Ovary (tissue), 10 donors: ENCODE measurements around the gene SLC27A5. TPM values are rescaled to one million over a fixed set of nuclear protein-coding genes. Genes with fewer than 3 reads are reported as not detected.
A peak's percentile ranks its signal among the peaks of the same experiment; 100 is the strongest.

Source experiments
- DNase-seq, 5 donors: peaks; one replicate each; pipeline ENCODE4 v3.0.0-alpha.2; 2019 to 2020
- H3K27ac ChIP-seq, 2 donors: fragments of 200-600 bp; one replicate each; pipeline versions ENCODE4 v1.5.1 to v1.8.0; 2019 to 2022
- H3K27me3 ChIP-seq: fragments of 200-600 bp; one replicate; pipeline ENCODE4 v1.8.0; 2022
- H3K36me3 ChIP-seq: fragments of 200-600 bp; sonication (generic); one replicate; pipeline ENCODE4 v1.5.1; 2019
- H3K4me1 ChIP-seq: one replicate; pipeline ENCODE4 v1.8.1; 2013; ENCODE audit warnings: mild to moderate bottlenecking, moderate library complexity; ENCODE audit not compliant: insufficient read depth
- H3K4me3 ChIP-seq: fragments of 200-600 bp; sonication (generic); one replicate; pipeline ENCODE4 v1.5.1; 2017
- H3K9me3 ChIP-seq, 2 donors: fragments of 200-600 bp in 1 of 2; sonication (generic) in 1 of 2; one replicate each; pipeline versions ENCODE4 v1.5.1 to v1.8.1; 2013 to 2019; ENCODE audit warnings: mild to moderate bottlenecking in 1 of 2, moderate library complexity in 1 of 2
- EP300 ChIP-seq: sonication (generic); formaldehyde crosslinking; IDR thresholded peaks from one replicate; pipeline ENCODE4 v1.6.1; 2017; ENCODE audit warnings: antibody characterized with exemption
- POLR2A ChIP-seq: fragments of 450-650 bp; IDR thresholded peaks from one replicate; pipeline ENCODE4 v1.6.1; 2017; ENCODE audit warnings: antibody characterized with exemption, mild to moderate bottlenecking, moderate library complexity
- WGBS, 3 donors: extraction: QIAGEN DNeasy Blood & Tissue Kit in 1 of 3; methylation state at CpG; one replicate each; pipeline versions ENCODE4 v1.1.5 to v1.1.7; 2013 to 2017; 5-methylcytosine and 5-hydroxymethylcytosine counted together
- intact Hi-C, 4 donors: fragments of 100-400 bp; cut with DNase I; formaldehyde crosslinking; loops; one replicate each; pipeline versions ENCODE4 v1.11.0 to v1.15.1; 2022 to 2023
- long read RNA-seq, 3 donors: library from polyadenylated mRNA in 2 of 3; unstranded in 2 of 3; transcript quantifications; one replicate each; pipeline ENCODE4 v2.0.0 and lab custom pipeline, GENCODE V29; 2021 to 2026
- polyA plus RNA-seq, 2 donors: library from polyadenylated mRNA; stranded (reverse); fragments of 200-250 nt in 1 of 2; fragments of 350-450 nt in 1 of 2; fragmentation: Illumina TruSeq in 1 of 2; extraction: RNeasy Lipid Tissue Mini Kit (QIAGEN cat#74804) in 1 of 2; gene quantifications; one replicate each; pipeline ENCODE4 v1.2.3, GENCODE V29; 2013 to 2014
- total RNA-seq, 7 donors: library from RNA; depleted of rRNA in 2 of 7; stranded (reverse); fragments of >200 nt in 2 of 7; fragmentation: NEBNext Ultra II Directional in 3 of 7; extraction: Animal tissue kit (Norgen Biotek cat#: 25700) in 3 of 7; gene quantifications; one replicate each; pipeline versions ENCODE4 v1.1.0 to v1.2.4, GENCODE V29; 2016 to 2023
- TF ChIP-seq, protein P1 (sequence below), 3 donors: fragments of 450-650 bp in 2 of 3; fragments of 200-600 bp in 1 of 3; IDR thresholded peaks; one replicate each; pipeline versions ENCODE4 v1.5.1 to v1.8.0; 2016 to 2022; ENCODE audit warnings: antibody characterized with exemption in 3 of 3, mild to moderate bottlenecking in 1 of 3
- donor health status: DM: no; HTN: no; CAD: no; lungs with moderate emphysema.
- donor health status: DM: no; HTN: no; CAD: no.
- donor health status: Bipolar disorder and iron deficiency.
- donor health status: DM: yes; HTN: yes; CAD: no.
- donor health status: DM: no; HTN: no; CAD: no.
- donor health status: DM: yes; HTN: yes; CAD: no.

Gene SLC27A5
- 10 to 100 TPM in 4 of 7 donors, 1 to 10 TPM in 3; 6.5 to 14.8 (median 11.1) TPM for total RNA-seq
- 10 to 100 TPM in 1 of 2 donors, under 1 TPM in 1; 0.70 to 14.2 TPM for polyA plus RNA-seq
- long read RNA-seq, donor 1, partial matches to known transcripts: 0 of 18 reads
- long read RNA-seq, donor 1, other reads (novel, unspliced or antisense): 16 of 18 reads
- long read RNA-seq, donor 2, full-length matches to known transcripts: 5 of 5 reads
- long read RNA-seq, donor 2, partial matches to known transcripts: 0 of 5 reads
- long read RNA-seq, donor 2, other reads (novel, unspliced or antisense): 0 of 5 reads
- long read RNA-seq, donor 3, transcript SLC27A5-204 (3 exons, 643 nt): major isoform, 7 of 12 reads
- long read RNA-seq, donor 3, partial matches to known transcripts: 1 of 12 reads
- long read RNA-seq, donor 3, other reads (novel, unspliced or antisense): 4 of 12 reads

- TF ChIP-seq, protein P1, sequence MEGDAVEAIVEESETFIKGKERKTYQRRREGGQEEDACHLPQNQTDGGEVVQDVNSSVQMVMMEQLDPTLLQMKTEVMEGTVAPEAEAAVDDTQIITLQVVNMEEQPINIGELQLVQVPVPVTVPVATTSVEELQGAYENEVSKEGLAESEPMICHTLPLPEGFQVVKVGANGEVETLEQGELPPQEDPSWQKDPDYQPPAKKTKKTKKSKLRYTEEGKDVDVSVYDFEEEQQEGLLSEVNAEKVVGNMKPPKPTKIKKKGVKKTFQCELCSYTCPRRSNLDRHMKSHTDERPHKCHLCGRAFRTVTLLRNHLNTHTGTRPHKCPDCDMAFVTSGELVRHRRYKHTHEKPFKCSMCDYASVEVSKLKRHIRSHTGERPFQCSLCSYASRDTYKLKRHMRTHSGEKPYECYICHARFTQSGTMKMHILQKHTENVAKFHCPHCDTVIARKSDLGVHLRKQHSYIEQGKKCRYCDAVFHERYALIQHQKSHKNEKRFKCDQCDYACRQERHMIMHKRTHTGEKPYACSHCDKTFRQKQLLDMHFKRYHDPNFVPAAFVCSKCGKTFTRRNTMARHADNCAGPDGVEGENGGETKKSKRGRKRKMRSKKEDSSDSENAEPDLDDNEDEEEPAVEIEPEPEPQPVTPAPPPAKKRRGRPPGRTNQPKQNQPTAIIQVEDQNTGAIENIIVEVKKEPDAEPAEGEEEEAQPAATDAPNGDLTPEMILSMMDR (IDR thresholded peaks at IDR 0.05): no peak
- TF ChIP-seq POLR2A (no peak), EP300 (no peak)
- peaks cover 3% of the 10 kb centered on the region for H3K4me1 ChIP-seq
- H3K27me3 ChIP-seq: no peaks in the 10 kb centered on the region
- H3K9me3 ChIP-seq: no peaks in the 10 kb centered on the region
- H3K27ac ChIP-seq: no peak within 1 kb of the TSS
- intact Hi-C loops: no loop called here
- WGBS, 3 donors: 72 to 77% (median 76%) methylated on average over 25 of the region's 25 CpGs
- DNase-seq: no peak
- H3K36me3 ChIP-seq: no peaks in the 10 kb centered on the region
- H3K4me3 ChIP-seq: no peak within 1 kb of the TSS
Observed at GRCh38 chr19:58511353-58512208, at the start of gene SLC27A5. Gene SLC27A5 (minus strand): TSS chr19:58511992. CDS start chr19:58511955, 37 bp downstream.

GRCh38 chr19:58560921-58561320, 49.1 kb upstream of the SLC27A5 start:
- Histone ChIP-seq H3K4me3 (no peak overlapping the region), H3K36me3 (no peaks in the 10 kb centered on the region), H3K27ac (no peak overlapping the region), H3K27me3 (no peaks in the 10 kb centered on the region), H3K9me3 (no peaks in the 10 kb centered on the region), H3K4me1 (peaks cover 21% of the 10 kb centered on the region)
- TF ChIP-seq EP300 (no peak), POLR2A (no peak)
- TF ChIP-seq, protein P1 (IDR thresholded peaks at IDR 0.05): no peak
- intact Hi-C loops: no loop called here
- peak in 2 of 5 donors; percentile 28 to 34 for DNase-seq

DNA sequence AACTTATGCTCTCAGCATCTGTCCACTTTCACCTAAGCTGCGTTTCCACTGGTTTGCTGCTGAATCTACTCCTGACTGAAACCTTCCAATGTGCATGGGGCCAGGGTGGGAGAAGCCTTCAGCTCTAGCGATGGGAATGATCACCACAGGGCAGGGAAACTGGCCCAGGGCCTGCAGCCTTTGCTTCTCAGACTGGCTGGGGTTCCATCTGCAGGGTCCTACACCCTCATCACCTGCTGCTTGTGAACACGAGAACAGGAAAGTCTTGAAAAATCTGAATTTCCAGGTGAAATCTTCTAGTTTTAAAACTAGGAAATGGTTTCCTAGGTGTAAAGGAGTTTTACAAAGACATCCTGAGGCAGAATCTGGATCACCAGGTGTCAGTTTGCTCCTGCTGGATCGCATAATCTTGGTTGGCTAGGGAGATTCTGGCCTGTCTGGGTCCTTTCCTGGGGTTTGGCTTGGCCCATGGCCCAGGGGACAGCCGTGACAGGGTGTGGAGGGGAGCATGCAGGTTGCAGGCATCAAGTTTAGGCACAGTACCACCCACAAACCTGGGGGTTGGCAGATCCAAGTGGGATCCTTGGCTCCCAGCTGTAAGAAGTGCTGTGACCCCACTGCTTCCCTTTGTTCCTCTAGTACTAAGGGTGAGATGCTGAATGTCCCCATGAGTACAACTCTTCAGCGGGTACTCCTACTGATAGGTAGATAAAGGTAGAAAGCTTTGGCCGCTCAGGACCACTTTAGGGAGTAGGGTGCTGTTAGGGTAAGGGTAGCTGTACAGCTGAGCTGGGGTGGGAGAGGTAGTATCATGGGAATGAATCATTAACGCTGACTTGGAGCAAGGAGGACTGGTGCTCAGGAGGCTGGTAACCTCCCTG, 48.5 kb upstream of the SLC27A5 start:
- intact Hi-C loops: no loop called here
- peak; percentile 35 to 62 (median 50) for DNase-seq
- H3K27ac ChIP-seq: peak overlapping the region in 1 of 2 donors; percentile 99

More for the DNA sequence above, 48.5 kb upstream of the SLC27A5 start:
- TF ChIP-seq EP300 (no peak), POLR2A (no peak)
- TF ChIP-seq, protein P1 (IDR thresholded peaks at IDR 0.05): no peak
- WGBS, 3 donors: 67 to 79% (median 75%) methylated on average over 8 of the region's 8 CpGs
- peak overlapping the region; percentile 70 for H3K4me3 ChIP-seq
- H3K4me1 ChIP-seq: peaks cover 25% of the 10 kb centered on the region
- no peaks in the 10 kb centered on the region for H3K36me3 ChIP-seq
- no peaks in the 10 kb centered on the region for H3K9me3 ChIP-seq
- no peaks in the 10 kb centered on the region for H3K27me3 ChIP-seq
